ENCODE measurements around the gene DLG2. TPM values are rescaled to one million over a fixed set of nuclear protein-coding genes. Genes with fewer than 3 reads are reported as not detected.

DLG2 gene
- total and polyA plus RNA-seq, 2 of the 4 experiments (the other 2 are of a cell fraction) = 0.31 to 0.36 TPM

DNA sequence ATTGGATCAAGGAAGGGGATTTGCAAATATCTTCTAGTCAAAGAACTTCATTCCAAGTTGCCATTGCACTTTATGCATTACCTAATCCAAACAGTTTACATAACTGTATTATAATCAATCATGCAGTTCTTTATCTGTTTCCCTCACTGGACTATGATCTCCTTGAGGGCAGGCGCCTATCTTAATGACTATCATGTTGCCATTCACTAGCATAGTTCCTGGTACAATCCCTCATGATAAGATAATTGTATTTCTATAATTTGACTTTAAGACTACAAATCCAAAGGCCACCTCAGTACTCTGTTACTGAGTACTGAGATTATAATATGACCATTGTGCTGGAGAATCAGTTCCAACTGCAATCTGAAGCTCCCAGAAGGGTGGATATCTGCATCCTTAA, 2062.3 kb downstream of the DLG2 start:
- H3K4me1 ChIP-seq (ENCODE audit: control insufficient read depth, insufficient read depth, low read length) = 0 out of 2 replicates have a peak, but pooled peaks cover 2% of the 10 kb centered on the region
- no peak overlapping the region for H2BK20ac ChIP-seq (ENCODE audit: low read depth, low read length)
- CTCF ChIA-PET = no interaction called here
- dilution Hi-C loops (cut with HindIII; ENCODE audit: low sequenced_read_pairs, unreplicated experiment) = no loop called here
- no peak overlapping the region for H2BK120ac ChIP-seq (ENCODE audit: low read depth, low read length)
- H3K4me3 ChIP-seq (ENCODE audit: insufficient read depth, low read depth, low read length) = no peak overlapping the region
- BruUV-seq (replicated peaks) = no TSS peak
- ATAC-seq (ENCODE audit: low read depth) (no peak), DNase-seq (no peak)
- H4K91ac ChIP-seq (ENCODE audit: insufficient read depth, low read depth, low read length) = no peak overlapping the region
- H3K9me3 ChIP-seq (ENCODE audit: control insufficient read depth, insufficient read depth, low read length) = no peaks in the 10 kb centered on the region
- no peak overlapping the region for H4K8ac ChIP-seq (ENCODE audit: low read depth in 2 of 2, low read length in 2 of 2)
- H4K20me1 ChIP-seq (ENCODE audit: insufficient read depth, low read length) = no peaks in the 10 kb centered on the region
- no peak overlapping the region for H3K14ac ChIP-seq (replicated peaks; ENCODE audit: low read depth, low read length)
- no peak overlapping the region for H4K5ac ChIP-seq (ENCODE audit: low read depth, low read length)
- no peak overlapping the region for H2BK5ac ChIP-seq (ENCODE audit: low read depth, low read length, poor library complexity, severe bottlenecking)
- no CpG with 5 or more reads among the region's 1 CpG for WGBS, 2 experiments (ENCODE audit: extremely low coverage in 2 of 2, insufficient read length in 1 of 2)
- H2BK15ac ChIP-seq (ENCODE audit: low read depth, low read length) = no peak overlapping the region
- H3K79me1 ChIP-seq (ENCODE audit: low read depth in 1 of 2, low read length in 2 of 2) = no peaks in the 10 kb centered on the region
- no peak overlapping the region for H2AK9ac ChIP-seq (replicated peaks; ENCODE audit: low read depth, low read length, poor library complexity)
- H3K27me3 ChIP-seq (ENCODE audit: control insufficient read depth, insufficient read depth, low read length) = no peaks in the 10 kb centered on the region
- H3K9ac ChIP-seq (ENCODE audit: low read depth, low read length) = no peak overlapping the region
- H3K4ac ChIP-seq (ENCODE audit: low read depth, low read length) = no peak overlapping the region
- intact Hi-C loops (cut with micrococcal nuclease) = no loop called here
- H3K36me3 ChIP-seq (ENCODE audit: control insufficient read depth, insufficient read depth, low read length) = no peaks in the 10 kb centered on the region
- no peak overlapping the region for H2AFZ ChIP-seq (replicated peaks; ENCODE audit: low read length, poor library complexity)
- no peak overlapping the region for H3K27ac ChIP-seq (ENCODE audit: insufficient read depth, low read length)
- in situ Hi-C loops (cut with MboI; ENCODE audit: low sequenced_read_pairs) = no loop called here
- H3K4me2 ChIP-seq (ENCODE audit: low read depth, low read length) = no peak overlapping the region
- no peak overlapping the region for H3K23ac ChIP-seq (ENCODE audit: low read depth, low read length)
- no peak overlapping the region for H3K18ac ChIP-seq (ENCODE audit: low read depth, low read length)
- POLR2A ChIA-PET (ENCODE audit: unreplicated experiment) = no interaction called here
- H3K9me1 ChIP-seq (ENCODE audit: insufficient read depth, low read length) = no peaks in the 10 kb centered on the region
- TF ChIP-seq CHD1 (IDR thresholded peaks at IDR 0.05; ENCODE audit: low read depth, low read length) = no peak
- no peak overlapping the region for H3K56ac ChIP-seq (ENCODE audit: extremely low read depth, insufficient read depth, low read length)
- H2AK5ac ChIP-seq (ENCODE audit: low read depth, low read length) = no peak overlapping the region

Measured in IMR-90 (cell line).